Measurements from ENCODE around the gene CCT5.

GRCh38 chr5:10213316-10213715 lies 36.8 kb upstream of the CCT5 start:
- no peak for TF ChIP-seq CTCF (IDR thresholded peaks at IDR 0.05)
- no peak for TF ChIP-seq POLR2A (IDR thresholded peaks at IDR 0.05)
